H1 (cell line): Measurements from ENCODE around the gene NAA38. TPM values are rescaled to one million over a fixed set of nuclear protein-coding genes. Genes with fewer than 3 reads are reported as not detected.

Experiments
- BRCA1 ChIP-seq: IDR thresholded peaks from 2 replicates; pipeline ENCODE4 v1.6.1; 2012; ENCODE audit warnings: low read depth, low read length, improper control_type of control experiment
- GABPA ChIP-seq: IDR thresholded peaks from 2 replicates; pipeline ENCODE4 v1.6.1; 2011; ENCODE audit warnings: mild to moderate bottlenecking, low read length, moderate library complexity, borderline replicate concordance; ENCODE audit not compliant: insufficient read depth
- JUND ChIP-seq: IDR thresholded peaks from 2 replicates; pipeline ENCODE4 v1.6.1; 2011; ENCODE audit warnings: mild to moderate bottlenecking, improper control_type of control experiment, low read length
- KDM5A ChIP-seq: fragments of 200-600 bp; IDR thresholded peaks from 2 replicates; pipeline ENCODE4 v1.7.1; 2012; ENCODE audit warnings: mild to moderate bottlenecking, low read length, inconsistent platforms, mixed read lengths
- NRF1 ChIP-seq: IDR thresholded peaks from 2 replicates; pipeline ENCODE4 v1.6.1; 2011; ENCODE audit warnings: mild to moderate bottlenecking, low read depth, low read length, improper control_type of control experiment
- PHF8 ChIP-seq: fragments of 200-600 bp; sonication (generic); conservative IDR thresholded peaks from 2 replicates; pipeline ENCODE4 v1.7.1; 2012; ENCODE audit warnings: low read depth, mild to moderate bottlenecking, inconsistent platforms, low read length, moderate library complexity
- TCF12 ChIP-seq: IDR thresholded peaks from 2 replicates; pipeline ENCODE4 v1.6.1; 2011; ENCODE audit warnings: low read depth, mild to moderate bottlenecking, low read length
- YY1 ChIP-seq: IDR thresholded peaks from 2 replicates; pipeline ENCODE4 v1.6.1; 2011; ENCODE audit warnings: low read depth, mild to moderate bottlenecking, low read length
- polyA plus RNA-seq, 7 experiments: library from polyadenylated mRNA; depleted of rRNA in 3 of 7; stranded (reverse) in 5 of 7; unstranded in 2 of 7; fragments of >200 nt in 5 of 7; fragments of 200-250 nt in 2 of 7; gene quantifications; 1 replicate in 5 of 7; 2 replicates in 1 of 7; 4 replicates in 1 of 7; pipeline versions ENCODE4 v1.2.1 to v1.2.3, GENCODE V29; 2011 to 2013; ENCODE audit warnings: missing spikeins in 2 of 7, mixed read lengths in 2 of 7
- total RNA-seq: library from RNA; stranded (reverse); fragmentation: NEBNext Ultra II Directional; extraction: Animal tissue kit (Norgen Biotek cat#: 25700); gene quantifications from 2 replicates; pipeline ENCODE4 v1.2.1, GENCODE V29; 2021
- TF ChIP-seq, protein P1 (sequence below), 3 experiments: IDR thresholded peaks; 1 replicate in 2 of 3; 2 replicates in 1 of 3; pipeline versions ENCODE4 v1.5.1 to v1.6.1; 2011; ENCODE audit warnings: low read length in 3 of 3, mild to moderate bottlenecking in 3 of 3, inconsistent platforms in 2 of 3, low read depth in 1 of 3, moderate library complexity in 1 of 3; ENCODE audit not compliant: insufficient read depth in 1 of 3; ENCODE audit errors: control extremely low read depth in 1 of 3

The NAA38 gene
- total and polyA plus RNA-seq, 2 of the 8 experiments (the other 6 are each of a cell fraction or from before 2014, with no cell fraction given): 30.2 to 109 TPM

DNA sequence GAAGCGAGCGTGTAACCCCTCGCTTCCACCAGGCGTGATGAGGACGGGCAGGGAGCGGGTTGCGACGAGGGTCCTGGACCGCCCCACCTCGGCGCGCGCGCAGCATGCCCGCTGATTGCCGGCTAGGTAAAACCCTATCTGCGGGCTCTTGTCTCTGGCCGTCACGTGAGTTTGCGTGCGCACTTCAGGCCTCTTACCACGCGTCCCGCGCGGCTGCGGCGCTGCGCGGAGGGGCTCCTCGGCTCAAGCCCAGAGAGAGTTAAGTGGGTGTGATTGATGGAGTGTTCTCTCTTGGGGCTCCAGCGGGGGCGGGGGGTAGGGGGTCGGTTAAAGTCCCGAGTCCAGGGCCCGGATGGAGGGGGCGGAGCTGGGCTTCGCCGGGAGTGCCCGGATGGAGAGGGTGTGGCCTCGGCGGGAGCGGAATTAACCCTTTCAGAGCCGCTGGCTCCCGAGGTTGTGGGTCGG lies 15.4 kb downstream of the NAA38 start (continued):
- TF ChIP-seq GABPA (no peak), PHF8 (peak; percentile 47), KDM5A (no peak), NRF1 (no peak), YY1 (no peak), JUND (no peak), BRCA1 (no peak), TCF12 (no peak)
- TF ChIP-seq, protein P1, sequence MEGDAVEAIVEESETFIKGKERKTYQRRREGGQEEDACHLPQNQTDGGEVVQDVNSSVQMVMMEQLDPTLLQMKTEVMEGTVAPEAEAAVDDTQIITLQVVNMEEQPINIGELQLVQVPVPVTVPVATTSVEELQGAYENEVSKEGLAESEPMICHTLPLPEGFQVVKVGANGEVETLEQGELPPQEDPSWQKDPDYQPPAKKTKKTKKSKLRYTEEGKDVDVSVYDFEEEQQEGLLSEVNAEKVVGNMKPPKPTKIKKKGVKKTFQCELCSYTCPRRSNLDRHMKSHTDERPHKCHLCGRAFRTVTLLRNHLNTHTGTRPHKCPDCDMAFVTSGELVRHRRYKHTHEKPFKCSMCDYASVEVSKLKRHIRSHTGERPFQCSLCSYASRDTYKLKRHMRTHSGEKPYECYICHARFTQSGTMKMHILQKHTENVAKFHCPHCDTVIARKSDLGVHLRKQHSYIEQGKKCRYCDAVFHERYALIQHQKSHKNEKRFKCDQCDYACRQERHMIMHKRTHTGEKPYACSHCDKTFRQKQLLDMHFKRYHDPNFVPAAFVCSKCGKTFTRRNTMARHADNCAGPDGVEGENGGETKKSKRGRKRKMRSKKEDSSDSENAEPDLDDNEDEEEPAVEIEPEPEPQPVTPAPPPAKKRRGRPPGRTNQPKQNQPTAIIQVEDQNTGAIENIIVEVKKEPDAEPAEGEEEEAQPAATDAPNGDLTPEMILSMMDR (IDR thresholded peaks at IDR 0.05; ENCODE audit: control extremely low read depth in 1 of 3, insufficient read depth in 1 of 3, low read depth in 1 of 3, low read length in 3 of 3): no peak
